ENCODE measurements around the gene KMT2D. TPM values are rescaled to one million over a fixed set of nuclear protein-coding genes. Genes with fewer than 3 reads are reported as not detected.

KMT2D gene
- total and polyA plus RNA-seq, 2 of the 8 experiments (the other 6 are each of a cell fraction or from before 2014, with no cell fraction given): 9.1 to 86.3 TPM

DNA sequence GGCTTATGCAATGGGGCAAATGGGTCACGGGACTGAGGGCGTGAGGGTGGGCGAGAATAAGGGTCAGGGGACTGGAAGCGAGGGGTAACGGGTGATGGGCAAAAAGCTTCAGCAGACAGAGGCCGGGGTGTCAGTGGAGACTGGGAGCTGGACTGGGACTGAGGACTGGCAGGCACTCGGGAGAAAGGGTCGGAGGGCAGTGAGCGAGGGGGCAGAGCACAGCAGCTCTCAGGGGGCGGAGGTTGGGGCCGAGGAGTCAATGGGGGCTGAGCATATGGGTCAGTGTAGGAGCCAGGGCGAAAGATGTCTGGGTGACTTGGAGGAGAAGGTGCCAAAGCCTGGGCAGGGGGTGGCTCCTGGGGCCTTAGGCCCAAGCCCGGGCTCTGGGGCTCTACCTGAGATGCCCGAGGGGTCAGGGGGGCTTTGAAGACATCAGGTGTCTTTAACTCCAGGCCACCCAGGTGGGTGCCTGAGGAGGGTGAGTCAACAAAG, 20.2 kb downstream of the KMT2D start (continued):
- TF ChIP-seq, protein P1, sequence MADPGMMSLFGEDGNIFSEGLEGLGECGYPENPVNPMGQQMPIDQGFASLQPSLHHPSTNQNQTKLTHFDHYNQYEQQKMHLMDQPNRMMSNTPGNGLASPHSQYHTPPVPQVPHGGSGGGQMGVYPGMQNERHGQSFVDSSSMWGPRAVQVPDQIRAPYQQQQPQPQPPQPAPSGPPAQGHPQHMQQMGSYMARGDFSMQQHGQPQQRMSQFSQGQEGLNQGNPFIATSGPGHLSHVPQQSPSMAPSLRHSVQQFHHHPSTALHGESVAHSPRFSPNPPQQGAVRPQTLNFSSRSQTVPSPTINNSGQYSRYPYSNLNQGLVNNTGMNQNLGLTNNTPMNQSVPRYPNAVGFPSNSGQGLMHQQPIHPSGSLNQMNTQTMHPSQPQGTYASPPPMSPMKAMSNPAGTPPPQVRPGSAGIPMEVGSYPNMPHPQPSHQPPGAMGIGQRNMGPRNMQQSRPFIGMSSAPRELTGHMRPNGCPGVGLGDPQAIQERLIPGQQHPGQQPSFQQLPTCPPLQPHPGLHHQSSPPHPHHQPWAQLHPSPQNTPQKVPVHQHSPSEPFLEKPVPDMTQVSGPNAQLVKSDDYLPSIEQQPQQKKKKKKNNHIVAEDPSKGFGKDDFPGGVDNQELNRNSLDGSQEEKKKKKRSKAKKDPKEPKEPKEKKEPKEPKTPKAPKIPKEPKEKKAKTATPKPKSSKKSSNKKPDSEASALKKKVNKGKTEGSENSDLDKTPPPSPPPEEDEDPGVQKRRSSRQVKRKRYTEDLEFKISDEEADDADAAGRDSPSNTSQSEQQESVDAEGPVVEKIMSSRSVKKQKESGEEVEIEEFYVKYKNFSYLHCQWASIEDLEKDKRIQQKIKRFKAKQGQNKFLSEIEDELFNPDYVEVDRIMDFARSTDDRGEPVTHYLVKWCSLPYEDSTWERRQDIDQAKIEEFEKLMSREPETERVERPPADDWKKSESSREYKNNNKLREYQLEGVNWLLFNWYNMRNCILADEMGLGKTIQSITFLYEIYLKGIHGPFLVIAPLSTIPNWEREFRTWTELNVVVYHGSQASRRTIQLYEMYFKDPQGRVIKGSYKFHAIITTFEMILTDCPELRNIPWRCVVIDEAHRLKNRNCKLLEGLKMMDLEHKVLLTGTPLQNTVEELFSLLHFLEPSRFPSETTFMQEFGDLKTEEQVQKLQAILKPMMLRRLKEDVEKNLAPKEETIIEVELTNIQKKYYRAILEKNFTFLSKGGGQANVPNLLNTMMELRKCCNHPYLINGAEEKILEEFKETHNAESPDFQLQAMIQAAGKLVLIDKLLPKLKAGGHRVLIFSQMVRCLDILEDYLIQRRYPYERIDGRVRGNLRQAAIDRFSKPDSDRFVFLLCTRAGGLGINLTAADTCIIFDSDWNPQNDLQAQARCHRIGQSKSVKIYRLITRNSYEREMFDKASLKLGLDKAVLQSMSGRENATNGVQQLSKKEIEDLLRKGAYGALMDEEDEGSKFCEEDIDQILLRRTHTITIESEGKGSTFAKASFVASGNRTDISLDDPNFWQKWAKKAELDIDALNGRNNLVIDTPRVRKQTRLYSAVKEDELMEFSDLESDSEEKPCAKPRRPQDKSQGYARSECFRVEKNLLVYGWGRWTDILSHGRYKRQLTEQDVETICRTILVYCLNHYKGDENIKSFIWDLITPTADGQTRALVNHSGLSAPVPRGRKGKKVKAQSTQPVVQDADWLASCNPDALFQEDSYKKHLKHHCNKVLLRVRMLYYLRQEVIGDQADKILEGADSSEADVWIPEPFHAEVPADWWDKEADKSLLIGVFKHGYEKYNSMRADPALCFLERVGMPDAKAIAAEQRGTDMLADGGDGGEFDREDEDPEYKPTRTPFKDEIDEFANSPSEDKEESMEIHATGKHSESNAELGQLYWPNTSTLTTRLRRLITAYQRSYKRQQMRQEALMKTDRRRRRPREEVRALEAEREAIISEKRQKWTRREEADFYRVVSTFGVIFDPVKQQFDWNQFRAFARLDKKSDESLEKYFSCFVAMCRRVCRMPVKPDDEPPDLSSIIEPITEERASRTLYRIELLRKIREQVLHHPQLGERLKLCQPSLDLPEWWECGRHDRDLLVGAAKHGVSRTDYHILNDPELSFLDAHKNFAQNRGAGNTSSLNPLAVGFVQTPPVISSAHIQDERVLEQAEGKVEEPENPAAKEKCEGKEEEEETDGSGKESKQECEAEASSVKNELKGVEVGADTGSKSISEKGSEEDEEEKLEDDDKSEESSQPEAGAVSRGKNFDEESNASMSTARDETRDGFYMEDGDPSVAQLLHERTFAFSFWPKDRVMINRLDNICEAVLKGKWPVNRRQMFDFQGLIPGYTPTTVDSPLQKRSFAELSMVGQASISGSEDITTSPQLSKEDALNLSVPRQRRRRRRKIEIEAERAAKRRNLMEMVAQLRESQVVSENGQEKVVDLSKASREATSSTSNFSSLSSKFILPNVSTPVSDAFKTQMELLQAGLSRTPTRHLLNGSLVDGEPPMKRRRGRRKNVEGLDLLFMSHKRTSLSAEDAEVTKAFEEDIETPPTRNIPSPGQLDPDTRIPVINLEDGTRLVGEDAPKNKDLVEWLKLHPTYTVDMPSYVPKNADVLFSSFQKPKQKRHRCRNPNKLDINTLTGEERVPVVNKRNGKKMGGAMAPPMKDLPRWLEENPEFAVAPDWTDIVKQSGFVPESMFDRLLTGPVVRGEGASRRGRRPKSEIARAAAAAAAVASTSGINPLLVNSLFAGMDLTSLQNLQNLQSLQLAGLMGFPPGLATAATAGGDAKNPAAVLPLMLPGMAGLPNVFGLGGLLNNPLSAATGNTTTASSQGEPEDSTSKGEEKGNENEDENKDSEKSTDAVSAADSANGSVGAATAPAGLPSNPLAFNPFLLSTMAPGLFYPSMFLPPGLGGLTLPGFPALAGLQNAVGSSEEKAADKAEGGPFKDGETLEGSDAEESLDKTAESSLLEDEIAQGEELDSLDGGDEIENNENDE (IDR thresholded peaks at IDR 0.05; ENCODE audit: insufficient replicate concordance, low read length): no peak
- no peak for TF ChIP-seq SRF (IDR thresholded peaks at IDR 0.05; ENCODE audit: low read depth, low read length)
- TF ChIP-seq, protein P2, sequence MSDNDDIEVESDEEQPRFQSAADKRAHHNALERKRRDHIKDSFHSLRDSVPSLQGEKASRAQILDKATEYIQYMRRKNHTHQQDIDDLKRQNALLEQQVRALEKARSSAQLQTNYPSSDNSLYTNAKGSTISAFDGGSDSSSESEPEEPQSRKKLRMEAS (IDR thresholded peaks at IDR 0.05): no peak

Measured in H1 (cell line).